DLD1 (cell line): ENCODE results near the gene CCDC107.

Experiments
- in situ Hi-C: cut with HindIII; loops from 2 replicates; pipeline ENCODE4 v1.10.0; 2017; ENCODE audit warnings: low sequenced_read_pairs

CCDC107 gene

DNA sequence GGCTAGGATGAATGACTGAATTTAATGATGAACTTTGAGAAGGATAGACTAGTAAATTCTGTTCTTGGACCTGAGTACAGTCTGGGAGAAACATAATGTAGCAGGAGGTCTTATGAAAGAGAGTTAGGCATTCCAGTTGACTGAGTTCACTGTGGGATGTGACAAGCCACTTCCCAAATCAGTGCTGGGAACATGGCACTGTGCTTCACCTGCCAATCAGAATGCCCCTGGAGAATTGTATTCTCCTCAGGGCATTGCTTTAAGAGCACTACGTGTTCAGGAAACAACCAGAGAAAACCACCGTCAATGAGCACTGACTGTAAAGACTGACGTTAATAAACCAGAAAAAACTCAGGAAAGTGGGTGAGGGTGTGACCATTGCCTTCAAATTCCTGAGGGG, 1.2 kb downstream of the CCDC107 start:
- in situ Hi-C loops = no loop called here

GRCh38 chr9:35660966-35661415, 2.9 kb downstream of the CCDC107 start:
- in situ Hi-C loops = no loop called here

DNA sequence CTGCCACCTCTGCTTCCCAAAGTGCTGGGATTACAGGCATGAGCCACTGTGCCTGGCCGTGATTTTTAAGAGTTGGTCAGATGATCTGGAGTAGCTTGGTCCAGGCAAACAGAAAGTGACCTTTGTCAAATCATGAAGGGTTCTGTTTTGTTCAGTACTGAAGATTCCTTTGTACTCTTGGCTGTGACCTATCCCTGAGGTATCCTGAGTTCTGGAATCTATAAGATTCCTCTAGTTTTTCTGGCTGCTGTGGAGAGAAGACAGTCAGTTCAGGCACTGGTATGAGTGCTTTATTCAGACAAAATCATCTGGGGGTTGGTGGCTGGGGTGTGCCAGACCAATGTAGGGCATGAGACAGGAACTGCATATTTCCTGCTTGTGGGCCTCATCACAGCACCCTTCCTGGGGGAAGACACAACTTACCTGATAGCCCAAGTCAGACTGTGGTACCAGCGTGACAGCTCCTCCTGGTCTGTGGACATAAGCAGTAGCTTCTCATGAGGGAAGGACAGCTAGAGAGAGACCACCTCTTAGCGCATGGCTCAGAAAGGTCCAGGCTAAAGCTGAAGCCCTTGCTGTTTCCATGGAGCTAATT, 3.8 kb downstream of the CCDC107 start:
- in situ Hi-C loops = no loop called here

DNA sequence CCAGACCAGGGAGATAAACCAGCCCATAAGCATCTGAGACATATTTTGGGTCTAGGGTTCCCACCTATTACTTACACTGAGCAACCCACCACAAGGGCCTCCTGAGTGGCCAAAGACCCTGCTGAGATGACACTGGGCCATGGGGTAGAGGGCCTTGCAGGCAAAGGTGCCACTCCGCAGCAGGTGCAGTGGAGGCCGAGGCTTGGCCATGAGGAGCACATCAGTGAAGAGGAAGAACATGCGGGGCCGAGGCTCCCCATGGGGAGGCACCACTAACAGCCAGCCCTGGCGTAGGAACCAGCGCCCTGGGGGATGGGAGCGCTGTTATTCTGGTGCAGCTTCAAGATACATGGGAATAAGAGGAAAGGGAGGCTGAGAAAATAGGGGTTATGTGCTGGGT, 4.3 kb downstream of the CCDC107 start:
- in situ Hi-C loops = no loop called here

DNA sequence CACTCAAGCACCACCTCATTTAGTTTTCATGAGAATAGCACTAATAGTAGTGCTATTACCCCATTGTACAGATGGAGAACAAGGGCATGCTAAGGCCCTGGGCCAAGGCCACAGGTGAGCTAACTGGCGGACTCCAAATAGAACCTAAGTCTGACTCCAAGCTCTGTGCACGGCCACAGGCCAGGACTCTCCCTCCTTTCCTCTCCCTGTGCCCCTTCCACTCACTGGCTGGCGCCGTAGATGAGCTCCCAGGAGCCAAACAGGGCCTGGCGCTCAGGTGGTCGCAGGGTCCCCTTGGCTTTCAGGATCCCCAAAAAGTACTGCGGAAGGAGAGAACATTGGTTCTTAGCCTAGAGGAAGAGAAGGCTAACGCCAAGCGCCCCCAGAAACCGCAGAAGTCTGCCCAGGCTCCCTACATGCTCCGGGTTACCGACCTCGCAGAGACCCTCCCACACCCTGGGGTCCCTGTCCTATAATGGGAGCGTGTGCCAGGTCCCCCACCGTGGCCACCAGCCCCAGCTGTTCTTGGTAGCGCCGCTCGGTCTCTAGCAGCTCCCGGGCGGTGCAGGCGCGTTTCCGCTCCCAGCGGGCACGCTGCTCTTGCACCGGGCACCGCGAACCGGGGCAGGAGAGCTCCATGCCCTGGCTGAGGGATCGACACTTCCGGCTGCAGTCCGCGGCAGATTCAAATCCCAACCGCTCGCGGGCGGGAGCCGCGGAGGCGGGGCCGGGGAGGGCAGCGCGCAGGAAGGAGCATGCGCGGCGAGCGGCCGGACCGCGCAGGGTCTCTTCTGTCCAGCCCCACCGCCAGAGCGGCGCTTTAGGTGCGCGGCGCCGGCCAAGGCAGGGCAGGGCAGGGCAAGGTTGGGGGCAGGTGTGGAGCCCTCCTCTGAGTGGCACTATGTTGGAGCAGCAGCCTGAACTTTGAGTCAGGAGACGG, 6.7 kb downstream of the CCDC107 start, which contains the start of gene ARHGEF39:
ARHGEF39 (minus strand) TSS at position 665 of the 940 bp plus-strand sequence; CDS start at position 639, 26 bp downstream.
- in situ Hi-C loops = no loop called here

GRCh38 chr9:35665471-35665818, 7.4 kb downstream of the CCDC107 start:
- in situ Hi-C loops = no loop called here

DNA sequence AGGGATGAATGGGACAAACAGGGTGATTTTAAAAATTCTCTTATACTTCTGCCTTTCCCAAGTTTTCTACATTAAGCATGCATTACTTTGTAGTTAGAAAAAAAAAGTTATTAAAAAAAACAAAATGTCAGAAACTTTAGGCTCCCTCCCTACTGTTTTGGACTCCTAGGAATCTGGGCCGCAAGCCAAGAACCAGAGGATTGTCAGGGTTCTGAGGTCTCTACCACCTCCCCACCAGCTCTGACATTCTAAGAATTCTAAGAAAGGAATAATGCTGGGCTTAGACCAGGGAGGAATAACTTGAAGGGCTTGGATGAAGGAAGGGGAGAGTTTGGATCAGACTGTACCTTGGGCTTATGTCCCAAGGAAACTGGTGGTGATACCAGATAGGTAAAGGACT, 8.0 kb downstream of the CCDC107 start:
- in situ Hi-C loops = no loop called here

- in situ Hi-C loops = no loop called here
These were observed 8.5 kb downstream of the CCDC107 start for GRCh38 chr9:35666549-35666948.

- in situ Hi-C loops = no loop called here
These were observed 9.8 kb downstream of the CCDC107 start for GRCh38 chr9:35667939-35668338.

- in situ Hi-C loops = no loop called here
These were observed 11.4 kb downstream of the CCDC107 start for GRCh38 chr9:35669331-35670145.

DNA sequence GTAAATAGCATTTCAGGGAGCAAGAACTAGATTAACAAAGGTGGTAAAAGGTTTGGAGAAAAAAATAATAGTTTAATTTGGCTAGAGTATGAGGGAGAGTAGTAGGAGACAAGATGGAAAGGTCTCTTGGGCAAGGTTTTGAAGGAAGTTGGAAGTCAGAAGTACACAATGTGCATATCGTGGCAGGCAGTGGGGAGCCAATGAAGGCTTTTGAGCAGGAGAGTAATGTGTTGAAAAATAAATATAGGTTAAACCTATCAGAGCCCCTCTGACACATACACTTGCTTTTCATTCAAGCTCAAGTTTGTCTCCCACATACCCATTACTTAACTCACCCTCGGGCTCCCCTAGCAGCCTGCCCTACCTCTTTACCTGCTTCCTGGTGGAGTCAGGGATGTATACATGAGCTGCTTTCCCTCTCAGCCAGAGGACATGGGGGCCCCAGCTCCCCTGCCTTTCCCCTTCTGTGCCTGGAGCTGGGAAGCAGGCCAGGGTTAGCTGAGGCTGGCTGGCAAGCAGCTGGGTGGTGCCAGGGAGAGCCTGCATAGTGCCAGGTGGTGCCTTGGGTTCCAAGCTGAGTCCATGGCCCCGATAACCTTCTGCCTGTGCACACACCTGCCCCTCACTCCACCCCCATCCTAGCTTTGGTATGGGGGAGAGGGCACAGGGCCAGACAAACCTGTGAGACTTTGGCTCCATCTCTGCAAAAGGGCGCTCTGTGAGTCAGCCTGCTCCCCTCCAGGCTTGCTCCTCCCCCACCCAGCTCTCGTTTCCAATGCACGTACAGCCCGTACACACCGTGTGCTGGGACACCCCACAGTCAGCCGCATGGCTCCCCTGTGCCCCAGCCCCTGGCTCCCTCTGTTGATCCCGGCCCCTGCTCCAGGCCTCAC, 15.3 kb downstream of the CCDC107 start, which contains the start of gene CA9:
CA9 (plus strand) TSS at position 797 of the 893 bp plus-strand sequence; CDS start at position 829, 32 bp downstream.
- in situ Hi-C loops = no loop called here

DNA sequence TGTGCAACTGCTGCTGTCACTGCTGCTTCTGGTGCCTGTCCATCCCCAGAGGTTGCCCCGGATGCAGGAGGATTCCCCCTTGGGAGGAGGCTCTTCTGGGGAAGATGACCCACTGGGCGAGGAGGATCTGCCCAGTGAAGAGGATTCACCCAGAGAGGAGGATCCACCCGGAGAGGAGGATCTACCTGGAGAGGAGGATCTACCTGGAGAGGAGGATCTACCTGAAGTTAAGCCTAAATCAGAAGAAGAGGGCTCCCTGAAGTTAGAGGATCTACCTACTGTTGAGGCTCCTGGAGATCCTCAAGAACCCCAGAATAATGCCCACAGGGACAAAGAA, 15.9 kb downstream of the CCDC107 start:
- in situ Hi-C loops = no loop called here

DNA sequence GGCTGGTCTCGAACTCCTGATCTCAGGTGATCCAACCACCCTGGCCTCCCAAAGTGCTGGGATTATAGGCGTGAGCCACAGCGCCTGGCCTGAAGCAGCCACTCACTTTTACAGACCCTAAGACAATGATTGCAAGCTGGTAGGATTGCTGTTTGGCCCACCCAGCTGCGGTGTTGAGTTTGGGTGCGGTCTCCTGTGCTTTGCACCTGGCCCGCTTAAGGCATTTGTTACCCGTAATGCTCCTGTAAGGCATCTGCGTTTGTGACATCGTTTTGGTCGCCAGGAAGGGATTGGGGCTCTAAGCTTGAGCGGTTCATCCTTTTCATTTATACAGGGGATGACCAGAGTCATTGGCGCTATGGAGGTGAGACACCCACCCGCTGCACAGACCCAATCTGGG, 17.1 kb downstream of the CCDC107 start:
- in situ Hi-C loops = no loop called here

GRCh38 chr9:35675732-35676392, 17.8 kb downstream of the CCDC107 start:
- in situ Hi-C loops = no loop called here

DNA sequence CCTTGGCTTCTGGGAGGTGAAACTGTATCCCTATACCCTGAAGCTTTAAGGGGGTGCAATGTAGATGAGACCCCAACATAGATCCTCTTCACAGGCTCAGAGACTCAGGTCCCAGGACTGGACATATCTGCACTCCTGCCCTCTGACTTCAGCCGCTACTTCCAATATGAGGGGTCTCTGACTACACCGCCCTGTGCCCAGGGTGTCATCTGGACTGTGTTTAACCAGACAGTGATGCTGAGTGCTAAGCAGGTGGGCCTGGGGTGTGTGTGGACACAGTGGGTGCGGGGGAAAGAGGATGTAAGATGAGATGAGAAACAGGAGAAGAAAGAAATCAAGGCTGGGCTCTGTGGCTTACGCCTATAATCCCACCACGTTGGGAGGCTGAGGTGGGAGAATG, 21.0 kb downstream of the CCDC107 start:
- in situ Hi-C loops = no loop called here

DNA sequence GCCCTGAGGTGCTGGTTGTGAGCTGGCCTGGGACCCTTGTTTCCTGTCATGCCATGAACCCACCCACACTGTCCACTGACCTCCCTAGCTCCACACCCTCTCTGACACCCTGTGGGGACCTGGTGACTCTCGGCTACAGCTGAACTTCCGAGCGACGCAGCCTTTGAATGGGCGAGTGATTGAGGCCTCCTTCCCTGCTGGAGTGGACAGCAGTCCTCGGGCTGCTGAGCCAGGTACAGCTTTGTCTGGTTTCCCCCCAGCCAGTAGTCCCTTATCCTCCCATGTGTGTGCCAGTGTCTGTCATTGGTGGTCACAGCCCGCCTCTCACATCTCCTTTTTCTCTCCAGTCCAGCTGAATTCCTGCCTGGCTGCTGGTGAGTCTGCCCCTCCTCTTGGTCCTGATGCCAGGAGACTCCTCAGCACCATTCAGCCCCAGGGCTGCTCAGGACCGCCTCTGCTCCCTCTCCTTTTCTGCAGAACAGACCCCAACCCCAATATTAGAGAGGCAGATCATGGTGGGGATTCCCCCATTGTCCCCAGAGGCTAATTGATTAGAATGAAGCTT, 21.8 kb downstream of the CCDC107 start:
- in situ Hi-C loops = no loop called here

GRCh38 chr9:35680331-35681105, 22.4 kb downstream of the CCDC107 start:
- in situ Hi-C loops = no loop called here

- in situ Hi-C loops = no loop called here
These were observed 23.4 kb downstream of the CCDC107 start for GRCh38 chr9:35681341-35682002.
